Non-pigmented ciliary epithelial cell (primary cell): ENCODE measurements around the gene PTGER3.

Experiments
- DNase-seq: peaks from one replicate; pipeline ENCODE4 v3.0.0-alpha.2; 2010; ENCODE audit warnings: low read depth

PTGER3 gene

GRCh38 chr1:71047635-71048607 lies at the start of gene PTGER3:
Gene PTGER3, minus strand, starts transcription at chr1:71047816. Its CDS starts 239 bp downstream, at chr1:71047577.
- no peak for DNase-seq

- DNase-seq, result no peak
Observed at GRCh38 chr1:71094913-71095312, 47.3 kb upstream of the PTGER3 start.

GRCh38 chr1:71093938-71094337 lies 46.3 kb upstream of the PTGER3 start:
- no peak for DNase-seq

GRCh38 chr1:71089536-71090270 lies 42.1 kb upstream of the PTGER3 start:
- peak; percentile 51 for DNase-seq

GRCh38 chr1:71088645-71089287 lies 41.1 kb upstream of the PTGER3 start:
- DNase-seq, result no peak

GRCh38 chr1:71087713-71088112 lies 40.1 kb upstream of the PTGER3 start:
- no peak for DNase-seq

- DNase-seq, result no peak
Observed at GRCh38 chr1:71087060-71087459, 39.4 kb upstream of the PTGER3 start.

GRCh38 chr1:71086331-71086730 lies 38.7 kb upstream of the PTGER3 start:
- peak; percentile 57 for DNase-seq

- DNase-seq, result no peak
Observed at GRCh38 chr1:71083271-71083670, 35.7 kb upstream of the PTGER3 start.

GRCh38 chr1:71081697-71082080 lies 34.1 kb upstream of the PTGER3 start:
- DNase-seq, result no peak

GRCh38 chr1:71080739-71081696 lies 33.4 kb upstream of the PTGER3 start, which contains the start of gene ZRANB2:
Gene ZRANB2, minus strand, starts transcription at chr1:71081035. Its CDS starts 40 bp downstream, at chr1:71080995.
- DNase-seq, result peak; percentile 87

GRCh38 chr1:71080230-71080738 lies 32.7 kb upstream of the PTGER3 start:
- DNase-seq, result no peak

- no peak for DNase-seq
Observed at GRCh38 chr1:71074681-71075080, 27.1 kb upstream of the PTGER3 start.

- no peak for DNase-seq
Observed at GRCh38 chr1:71072273-71072672, 24.7 kb upstream of the PTGER3 start.

GRCh38 chr1:71071720-71072119 lies 24.1 kb upstream of the PTGER3 start:
- DNase-seq, result no peak

- DNase-seq, result no peak
Observed at GRCh38 chr1:71068325-71069240, 21.0 kb upstream of the PTGER3 start.

- DNase-seq, result no peak
Observed at GRCh38 chr1:71054791-71055190, 7.2 kb upstream of the PTGER3 start.

- no peak for DNase-seq
Observed at GRCh38 chr1:71054281-71054731, 6.7 kb upstream of the PTGER3 start.

GRCh38 chr1:71053758-71054157 lies 6.1 kb upstream of the PTGER3 start:
- DNase-seq, result no peak

- DNase-seq, result no peak
Observed at GRCh38 chr1:71053146-71053545, 5.5 kb upstream of the PTGER3 start.
